PC-3 (cell line): ENCODE measurements around the gene TNFRSF4. TPM values are rescaled to one million over a fixed set of nuclear protein-coding genes. Genes with fewer than 3 reads are reported as not detected.

ENCODE experiments used
- ATAC-seq: fragments of 200-7000 bp; cut with Tn5 transposase; 2 replicates; pipeline ENCODE4 v1.9.1; 2020; ENCODE audit warnings: mild to moderate bottlenecking, moderate library complexity
- BruUV-seq: library from RNA; stranded (reverse); fragments of 400-500 nt; replicated peaks from 2 replicates; lab custom pipeline; 2021; lab: Mats Ljungman, UMichigan
- CTCF ChIA-PET: fragments of 300-600 bp; sonication (Branson Sonifier 250); formaldehyde crosslinking; loops from one replicate; lab custom pipeline; 2022; ENCODE audit warnings: antibody characterized with exemption; lab: Charles Lee
- POLR2A ChIA-PET: fragments of 300-600 bp; sonication (Branson Sonifier 250); formaldehyde crosslinking; loops from one replicate; lab custom pipeline; 2022; ENCODE audit warnings: antibody characterized with exemption; ENCODE audit not compliant: unreplicated experiment; lab: Charles Lee
- DNase-seq: peaks from one replicate; pipeline ENCODE4 v3.0.0-alpha.2; 2015
- H2AFZ ChIP-seq: fragments of 300-600 bp; sonication (generic); 2 replicates; pipeline ENCODE4 v1.6.0; 2016; ENCODE audit warnings: antibody characterized with exemption, low read length
- H3F3A ChIP-seq: fragments of 300-600 bp; sonication (generic); one replicate; pipeline ENCODE4 v1.6.0; 2017; ENCODE audit warnings: antibody characterized with exemption, low read length, control low read depth, mild to moderate bottlenecking; ENCODE audit not compliant: unreplicated experiment
- H3K27ac ChIP-seq: fragments of 300-600 bp; sonication (generic); 2 replicates; pipeline ENCODE4 v1.5.1; 2016; ENCODE audit warnings: mild to moderate bottlenecking, low read length
- H3K27me3 ChIP-seq: fragments of 300-600 bp; sonication (generic); 2 replicates; pipeline ENCODE4 v1.6.1; 2016; ENCODE audit warnings: low read length, mixed read lengths
- H3K36me3 ChIP-seq: fragments of 300-600 bp; sonication (generic); 2 replicates; pipeline ENCODE4 v1.6.1; 2016; ENCODE audit warnings: low read depth, mixed run types, low read length, mixed read lengths
- H3K4me1 ChIP-seq: fragments of 300-600 bp; sonication (generic); 2 replicates; pipeline ENCODE4 v1.5.1; 2016; ENCODE audit warnings: low read length; ENCODE audit not compliant: insufficient read depth
- H3K4me2 ChIP-seq: fragments of 300-600 bp; sonication (generic); 2 replicates; pipeline ENCODE4 v1.6.0; 2016; ENCODE audit warnings: low read length
- H3K4me3 ChIP-seq: fragments of 300-600 bp; sonication (generic); 2 replicates; pipeline ENCODE4 v1.5.1; 2016; ENCODE audit warnings: mild to moderate bottlenecking, low read length, mixed read lengths
- H3K79me2 ChIP-seq: fragments of 300-600 bp; sonication (generic); 2 replicates; pipeline ENCODE4 v1.6.1; 2017; ENCODE audit warnings: low read length, mixed read lengths
- H3K9ac ChIP-seq: fragments of 300-600 bp; sonication (generic); 2 replicates; pipeline ENCODE4 v1.6.0; 2016; ENCODE audit warnings: mild to moderate bottlenecking, low read length
- H3K9me2 ChIP-seq: fragments of 300-600 bp; sonication (generic); replicated peaks from 2 replicates; pipeline ENCODE4 v1.6.1; 2016; ENCODE audit warnings: mixed run types, low read length, mixed read lengths
- H3K9me3 ChIP-seq: fragments of 300-600 bp; sonication (generic); 2 replicates; pipeline ENCODE4 v1.6.1; 2016; ENCODE audit warnings: low read length, mixed read lengths
- H4K20me1 ChIP-seq: fragments of 300-600 bp; sonication (generic); 2 replicates; pipeline ENCODE4 v1.6.1; 2016; ENCODE audit warnings: low read length, mixed read lengths
- CTCF ChIP-seq: fragments of 300-600 bp; sonication (generic); conservative IDR thresholded peaks from 2 replicates; pipeline ENCODE4 v1.5.1; 2017; ENCODE audit warnings: antibody characterized with exemption, low read depth, mild to moderate bottlenecking, low read length
- EZH2 ChIP-seq: fragments of 300-600 bp; sonication (generic); IDR thresholded peaks from one replicate; pipeline ENCODE4 v1.6.1; 2017; ENCODE audit warnings: antibody characterized with exemption, mild to moderate bottlenecking, low read length; ENCODE audit not compliant: unreplicated experiment
- EZH2phosphoT487 ChIP-seq: fragments of 300-600 bp; sonication (generic); IDR thresholded peaks from 2 replicates; pipeline ENCODE4 v1.6.1; 2018; ENCODE audit warnings: mild to moderate bottlenecking, antibody characterized with exemption, low read length, borderline replicate concordance
- intact Hi-C: fragments of 100-400 bp; cut with micrococcal nuclease; formaldehyde crosslinking; loops from 2 replicates; pipeline ENCODE4 v1.9.0; 2023
- total RNA-seq: library from RNA; depleted of rRNA; stranded (reverse); fragments of >200 nt; gene quantifications from 2 replicates; pipeline ENCODE4 v1.2.3, GENCODE V29; 2014

Gene TNFRSF4
- total RNA-seq, 1 experiment from 2014 or later: 0.11 TPM

- peaks cover 11% of the 10 kb centered on the region for H3K4me1 ChIP-seq
- POLR2A ChIA-PET: no interaction called here
- ATAC-seq (no peak), DNase-seq (no peak)
- no TSS peak for BruUV-seq
- TF ChIP-seq CTCF (no peak), EZH2phosphoT487 (no peak), EZH2 (no peak)
- no peak overlapping the region for H3K4me3 ChIP-seq
- no peak overlapping the region for H3K27ac ChIP-seq
- no peak overlapping the region for H3K4me2 ChIP-seq
- peaks cover 4% of the 10 kb centered on the region; the same call in 1 of the 2 replicates for H3K36me3 ChIP-seq
- CTCF ChIA-PET: no interaction called here
- H3K27me3 ChIP-seq: no peaks in the 10 kb centered on the region
- H3K9me3 ChIP-seq: no peaks in the 10 kb centered on the region
- no peaks in the 10 kb centered on the region for H3F3A ChIP-seq
- H3K9ac ChIP-seq: no peak overlapping the region
- intact Hi-C loops: no loop called here
- no peaks in the 10 kb centered on the region for H3K9me2 ChIP-seq
- H3K79me2 ChIP-seq: no peaks in the 10 kb centered on the region
- H4K20me1 ChIP-seq: no peaks in the 10 kb centered on the region
- H2AFZ ChIP-seq: no peak overlapping the region
Observed at GRCh38 chr1:1211541-1212441, 2.2 kb downstream of the TNFRSF4 start.

GRCh38 chr1:1210726-1211540 is 3.0 kb downstream of the TNFRSF4 start:
- Histone ChIP-seq H3K9ac (no peak overlapping the region), H3K27me3 (no peaks in the 10 kb centered on the region), H3K9me3 (no peaks in the 10 kb centered on the region), H3K4me1 (peaks cover 16% of the 10 kb centered on the region), H4K20me1 (no peaks in the 10 kb centered on the region), H3K79me2 (peaks cover 2% of the 10 kb centered on the region), H3F3A (no peaks in the 10 kb centered on the region), H3K9me2 (no peaks in the 10 kb centered on the region), H3K4me2 (no peak overlapping the region), H2AFZ (no peak overlapping the region), H3K36me3 (no peaks in the 10 kb centered on the region; the same call in 1 of the 2 replicates), H3K27ac (no peak overlapping the region), H3K4me3 (no peak overlapping the region)
- intact Hi-C loops: no loop called here
- DNase-seq (no peak), ATAC-seq (no peak)
- CTCF ChIA-PET: no interaction called here
- BruUV-seq: no TSS peak
- POLR2A ChIA-PET: no interaction called here
- TF ChIP-seq EZH2phosphoT487: no peak
- no peak for TF ChIP-seq CTCF
- no peak for TF ChIP-seq EZH2
